Measurements from ENCODE around the gene ATG10.

DNA sequence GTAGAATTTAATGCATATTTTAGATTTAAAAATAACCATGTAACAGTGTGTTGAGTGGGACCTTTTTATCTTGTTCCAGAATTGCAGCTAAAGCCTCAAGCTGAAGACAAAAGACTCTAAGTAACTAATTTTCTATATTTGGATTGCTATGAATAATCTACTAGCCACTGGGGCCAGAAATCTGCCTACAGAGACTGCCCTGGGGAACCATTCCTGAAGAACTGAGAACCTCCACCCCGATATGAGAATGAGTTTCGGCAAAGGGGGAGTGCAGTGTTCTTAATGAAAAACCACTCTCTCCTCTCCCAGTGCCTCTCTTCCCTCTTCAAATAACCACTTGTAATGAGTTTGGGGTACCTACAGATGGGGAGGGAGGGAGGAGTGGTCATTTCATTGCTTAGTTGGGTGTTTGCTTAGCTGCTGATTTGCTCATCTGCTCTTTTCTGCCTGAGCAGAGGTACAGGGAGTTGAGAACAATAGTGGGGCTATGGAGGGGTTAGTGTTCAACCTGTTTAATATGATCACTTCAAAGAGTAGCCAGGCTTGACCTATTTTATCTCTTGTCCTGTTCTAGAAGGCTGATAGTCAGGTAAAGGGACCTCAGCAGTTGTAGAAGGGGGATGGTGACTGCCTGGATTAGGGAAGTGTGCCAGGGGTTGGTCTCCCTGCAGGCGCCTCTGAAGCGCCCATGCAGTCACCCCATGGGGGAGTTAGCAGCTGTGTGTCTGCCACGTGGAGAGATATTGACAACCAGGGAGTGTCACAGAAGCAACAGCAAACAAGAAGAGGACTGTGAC, 47.7 kb downstream of the ATG10 start:
- TF ChIP-seq, protein P1, sequence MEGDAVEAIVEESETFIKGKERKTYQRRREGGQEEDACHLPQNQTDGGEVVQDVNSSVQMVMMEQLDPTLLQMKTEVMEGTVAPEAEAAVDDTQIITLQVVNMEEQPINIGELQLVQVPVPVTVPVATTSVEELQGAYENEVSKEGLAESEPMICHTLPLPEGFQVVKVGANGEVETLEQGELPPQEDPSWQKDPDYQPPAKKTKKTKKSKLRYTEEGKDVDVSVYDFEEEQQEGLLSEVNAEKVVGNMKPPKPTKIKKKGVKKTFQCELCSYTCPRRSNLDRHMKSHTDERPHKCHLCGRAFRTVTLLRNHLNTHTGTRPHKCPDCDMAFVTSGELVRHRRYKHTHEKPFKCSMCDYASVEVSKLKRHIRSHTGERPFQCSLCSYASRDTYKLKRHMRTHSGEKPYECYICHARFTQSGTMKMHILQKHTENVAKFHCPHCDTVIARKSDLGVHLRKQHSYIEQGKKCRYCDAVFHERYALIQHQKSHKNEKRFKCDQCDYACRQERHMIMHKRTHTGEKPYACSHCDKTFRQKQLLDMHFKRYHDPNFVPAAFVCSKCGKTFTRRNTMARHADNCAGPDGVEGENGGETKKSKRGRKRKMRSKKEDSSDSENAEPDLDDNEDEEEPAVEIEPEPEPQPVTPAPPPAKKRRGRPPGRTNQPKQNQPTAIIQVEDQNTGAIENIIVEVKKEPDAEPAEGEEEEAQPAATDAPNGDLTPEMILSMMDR (IDR thresholded peaks at IDR 0.05) = no peak
- TF ChIP-seq POLR2A (IDR thresholded peaks at IDR 0.05) = no peak
- TF ChIP-seq POLR2AphosphoS5 (IDR thresholded peaks at IDR 0.05) = no peak

Data from gastroesophageal sphincter (tissue), 3 donors.